Measurements from ENCODE around the gene TBC1D24.

The TBC1D24 gene

GRCh38 chr16:2429034-2429770 lies 45.7 kb upstream of the TBC1D24 start, which contains the start of gene CCNF:
TSS of gene CCNF (plus strand) at chr16:2429447. CDS start at chr16:2429482, 35 bp downstream.
- Histone ChIP-seq H3F3A (ENCODE audit: insufficient read depth) (no peaks in the 10 kb centered on the region), H3K9me3 (ENCODE audit: insufficient read depth, low read length) (no peaks in the 10 kb centered on the region), H3K36me3 (ENCODE audit: low read length) (peaks cover 18% of the 10 kb centered on the region), H3K9me2 (replicated peaks; ENCODE audit: insufficient read depth, low read length) (no peaks in the 10 kb centered on the region), H3K9ac (ENCODE audit: low read length) (peak within 1 kb of the TSS; percentile 96), H3K27me3 (ENCODE audit: low read length) (no peaks in the 10 kb centered on the region), H4K20me1 (ENCODE audit: low read depth, low read length) (0 out of 2 replicates have a peak, but pooled peaks cover 7% of the 10 kb centered on the region), H2AFZ (ENCODE audit: low read depth, low read length, severe bottlenecking) (peak within 1 kb of the TSS; percentile 73), H3K79me2 (ENCODE audit: insufficient read depth, low read length) (peaks cover 38% of the 10 kb centered on the region), H3K4me2 (ENCODE audit: low read depth, low read length, poor library complexity, severe bottlenecking) (peak within 1 kb of the TSS; percentile 82), H3K4me3 (ENCODE audit: insufficient read depth, low read length, poor library complexity, severe bottlenecking) (peak within 1 kb of the TSS; percentile 80), H3K27ac (ENCODE audit: low read depth, low read length) (peak within 1 kb of the TSS; percentile 72)
- no peak for TF ChIP-seq EZH2phosphoT487 (conservative IDR thresholded peaks at IDR 0.05; ENCODE audit: low read length)
- no peak for TF ChIP-seq CTCF (IDR thresholded peaks at IDR 0.05; ENCODE audit: insufficient read depth, low read length, poor library complexity, severe bottlenecking)

GRCh38 chr16:2429771-2430663 lies 44.9 kb upstream of the TBC1D24 start:
- H3K79me2 ChIP-seq (ENCODE audit: insufficient read depth, low read length), result peaks cover 38% of the 10 kb centered on the region
- peak overlapping the region; percentile 72 for H3K27ac ChIP-seq (ENCODE audit: low read depth, low read length)
- TF ChIP-seq EZH2phosphoT487 (conservative IDR thresholded peaks at IDR 0.05; ENCODE audit: low read length) (no peak), CTCF (IDR thresholded peaks at IDR 0.05; ENCODE audit: insufficient read depth, low read length, poor library complexity, severe bottlenecking) (peak; percentile 40)
- H3K4me3 ChIP-seq (ENCODE audit: insufficient read depth, low read length, poor library complexity, severe bottlenecking), result peak overlapping the region; percentile 70
- no peaks in the 10 kb centered on the region for H3K27me3 ChIP-seq (ENCODE audit: low read length)
- peaks cover 21% of the 10 kb centered on the region for H3K36me3 ChIP-seq (ENCODE audit: low read length)
- H3F3A ChIP-seq (ENCODE audit: insufficient read depth), result no peaks in the 10 kb centered on the region
- H4K20me1 ChIP-seq (ENCODE audit: low read depth, low read length), result 0 out of 2 replicates have a peak, but pooled peaks cover 7% of the 10 kb centered on the region
- H3K4me2 ChIP-seq (ENCODE audit: low read depth, low read length, poor library complexity, severe bottlenecking), result peak overlapping the region; percentile 72
- no peaks in the 10 kb centered on the region for H3K9me2 ChIP-seq (replicated peaks; ENCODE audit: insufficient read depth, low read length)
- H2AFZ ChIP-seq (ENCODE audit: low read depth, low read length, severe bottlenecking), result peak overlapping the region; percentile 71
- peak overlapping the region; percentile 96 for H3K9ac ChIP-seq (ENCODE audit: low read length)
- H3K9me3 ChIP-seq (ENCODE audit: insufficient read depth, low read length), result no peaks in the 10 kb centered on the region

- Histone ChIP-seq H3K4me3 (ENCODE audit: insufficient read depth, low read length, poor library complexity, severe bottlenecking) (no peak overlapping the region), H3K27me3 (ENCODE audit: low read length) (no peaks in the 10 kb centered on the region), H2AFZ (ENCODE audit: low read depth, low read length, severe bottlenecking) (no peak overlapping the region), H3F3A (ENCODE audit: insufficient read depth) (no peaks in the 10 kb centered on the region), H4K20me1 (ENCODE audit: low read depth, low read length) (0 out of 2 replicates have a peak, but pooled peaks cover 7% of the 10 kb centered on the region), H3K27ac (ENCODE audit: low read depth, low read length) (no peak overlapping the region), H3K9me2 (replicated peaks; ENCODE audit: insufficient read depth, low read length) (no peaks in the 10 kb centered on the region), H3K36me3 (ENCODE audit: low read length) (peaks cover 24% of the 10 kb centered on the region), H3K9ac (ENCODE audit: low read length) (no peak overlapping the region), H3K79me2 (ENCODE audit: insufficient read depth, low read length) (peaks cover 39% of the 10 kb centered on the region), H3K4me2 (ENCODE audit: low read depth, low read length, poor library complexity, severe bottlenecking) (no peak overlapping the region), H3K9me3 (ENCODE audit: insufficient read depth, low read length) (no peaks in the 10 kb centered on the region)
- TF ChIP-seq CTCF (IDR thresholded peaks at IDR 0.05; ENCODE audit: insufficient read depth, low read length, poor library complexity, severe bottlenecking), result no peak
- TF ChIP-seq EZH2phosphoT487 (conservative IDR thresholded peaks at IDR 0.05; ENCODE audit: low read length), result no peak
Observed at GRCh38 chr16:2432286-2432685, 42.6 kb upstream of the TBC1D24 start.

All from SU-DHL-6 (cell line).